SK-N-SH (cell line): ENCODE results near the gene EVX1. TPM values are rescaled to one million over a fixed set of nuclear protein-coding genes. Genes with fewer than 3 reads are reported as not detected.

Source experiments
- CTCF ChIA-PET: fragments of 300-600, 350-600 bp; formaldehyde crosslinking; extraction: SDS; loops from one replicate; lab custom pipeline; 2021; lab: Yijun Ruan, JAX
- POLR2A ChIA-PET: fragments of 350-600 bp; sonication (Branson Sonifier 250); formaldehyde crosslinking; extraction: SDS; loops from one replicate; lab custom pipeline; 2020; ENCODE audit warnings: antibody characterized with exemption, inconsistent platforms; lab: Yijun Ruan, JAX
- DNase-seq: peaks from one replicate; pipeline ENCODE4 v3.0.0; 2012
- H2AFZ ChIP-seq: fragments of 200-600 bp; sonication (generic); 2 replicates; pipeline ENCODE4 v1.8.1; 2016; ENCODE audit warnings: antibody characterized with exemption, mild to moderate bottlenecking, low read depth
- H3F3A ChIP-seq: fragments of 200-600 bp; sonication (generic); replicated peaks from 2 replicates; pipeline ENCODE3; 2016; ENCODE audit warnings: antibody characterized with exemption, mild to moderate bottlenecking; ENCODE audit not compliant: insufficient read depth
- H3K27ac ChIP-seq, 2 experiments: fragments of 200-500 bp in 1 of 2; fragments of 200-600 bp in 1 of 2; sonication (Bioruptor generic) in 1 of 2; sonication (generic), shearing (Covaris generic) in 1 of 2; 2 replicates each; pipeline versions ENCODE4 v1.5.1 to v1.6.1; 2014 to 2016; ENCODE audit warnings: low read depth in 2 of 2, inconsistent platforms in 1 of 2, low read length in 1 of 2, mild to moderate bottlenecking in 1 of 2, mixed read lengths in 1 of 2
- H3K27me3 ChIP-seq: fragments of 200-600 bp; sonication (generic), shearing (Covaris generic); 2 replicates; pipeline ENCODE4 v1.6.1; 2016; ENCODE audit warnings: mixed run types; ENCODE audit not compliant: insufficient read depth
- H3K36me3 ChIP-seq, 2 experiments: fragments of 200-500 bp in 1 of 2; fragments of 200-600 bp in 1 of 2; sonication (Bioruptor generic) in 1 of 2; sonication (generic) in 1 of 2; replicated peaks in 1 of 2; 2 replicates each; pipeline versions ENCODE3 to v1.5.1; 2014 to 2016; ENCODE audit warnings: low read length in 1 of 2, mild to moderate bottlenecking in 1 of 2; ENCODE audit not compliant: insufficient read depth in 2 of 2, control insufficient read depth in 1 of 2
- H3K4me1 ChIP-seq, 2 experiments: fragments of 200-500 bp in 1 of 2; fragments of 200-600 bp in 1 of 2; sonication (Bioruptor generic) in 1 of 2; sonication (generic), shearing (Covaris generic) in 1 of 2; 2 replicates each; pipeline versions ENCODE4 v1.5.1 to v1.6.1; 2014 to 2016; ENCODE audit warnings: low read depth in 1 of 2, low read length in 1 of 2, mixed run types in 1 of 2; ENCODE audit not compliant: insufficient read depth in 2 of 2, control insufficient read depth in 1 of 2
- H3K4me2 ChIP-seq: fragments of 200-600 bp; sonication (generic), shearing (Covaris generic); 2 replicates; pipeline ENCODE4 v1.6.1; 2017; ENCODE audit warnings: mixed run types
- H3K4me3 ChIP-seq, 2 experiments: fragments of 200-500 bp in 1 of 2; fragments of 200-600 bp in 1 of 2; sonication (Bioruptor generic) in 1 of 2; sonication (generic), shearing (Covaris generic) in 1 of 2; 2 replicates each; pipeline versions ENCODE4 v1.5.1 to v1.8.1; 2014 to 2016; ENCODE audit warnings: low read depth in 2 of 2, inconsistent platforms in 1 of 2, low read length in 1 of 2, mild to moderate bottlenecking in 1 of 2, mixed read lengths in 1 of 2, moderate library complexity in 1 of 2
- H3K79me2 ChIP-seq: fragments of 200-600 bp; sonication (generic); 2 replicates; pipeline ENCODE4 v1.8.1; 2017; ENCODE audit warnings: mild to moderate bottlenecking; ENCODE audit not compliant: insufficient read depth
- H3K9ac ChIP-seq: fragments of 200-600 bp; sonication (generic); 2 replicates; pipeline ENCODE4 v1.6.1; 2017; ENCODE audit warnings: mixed run types
- H3K9me2 ChIP-seq: fragments of 200-600 bp; sonication (generic); 2 replicates; pipeline ENCODE4 v1.6.1; 2017; ENCODE audit warnings: mixed run types
- H3K9me3 ChIP-seq: fragments of 200-600 bp; sonication (generic); 2 replicates; pipeline ENCODE4 v1.6.1; 2017; ENCODE audit warnings: mixed run types, mild to moderate bottlenecking, moderate library complexity
- H4K20me1 ChIP-seq: fragments of 200-600 bp; sonication (generic); 2 replicates; pipeline ENCODE4 v1.6.1; 2017; ENCODE audit warnings: mild to moderate bottlenecking, mixed run types; ENCODE audit not compliant: insufficient read depth
- EZH2phosphoT487 ChIP-seq: fragments of 200-600 bp; sonication (generic); IDR thresholded peaks from 2 replicates; pipeline ENCODE4 v1.6.1; 2017; ENCODE audit warnings: low read depth, mixed run types, mild to moderate bottlenecking, antibody characterized with exemption, moderate library complexity, borderline replicate concordance
- MEF2A ChIP-seq: IDR thresholded peaks from 2 replicates; pipeline ENCODE4 v1.4.0; 2012; ENCODE audit warnings: low read depth, borderline replicate concordance
- NRF1 ChIP-seq: IDR thresholded peaks from 2 replicates; pipeline ENCODE4 v1.6.1; 2012; ENCODE audit warnings: low read depth, mild to moderate bottlenecking, low read length
- RAD21 ChIP-seq: IDR thresholded peaks from 2 replicates; pipeline ENCODE4 v1.6.1; 2012; ENCODE audit warnings: mild to moderate bottlenecking, low read length
- REST ChIP-seq: IDR thresholded peaks from 2 replicates; pipeline ENCODE4 v1.6.1; 2012; ENCODE audit warnings: mild to moderate bottlenecking, low read depth, low read length, moderate library complexity
- SMC3 ChIP-seq: IDR thresholded peaks from 2 replicates; pipeline ENCODE4 v1.6.1; 2012; ENCODE audit warnings: low read depth, low read length, improper control_type of control experiment
- YY1 ChIP-seq: IDR thresholded peaks from 2 replicates; pipeline ENCODE4 v1.4.0; 2012; ENCODE audit warnings: low read depth, mild to moderate bottlenecking
- WGBS: methylation state at CpG from one replicate; pipeline ENCODE4 v1.1.6; 2017; ENCODE audit warnings: low lambda C conversion rate; 5-methylcytosine and 5-hydroxymethylcytosine counted together
- polyA plus RNA-seq, 3 experiments: library from polyadenylated mRNA; depleted of rRNA; stranded (reverse); fragments of >200 nt; gene quantifications; 2 replicates each; pipeline ENCODE4 v1.2.3, GENCODE V29; 2012
- TF ChIP-seq, protein P1 (sequence below): fragments of 200-600 bp; sonication (generic); IDR thresholded peaks from 2 replicates; pipeline ENCODE4 v1.6.1; 2017; ENCODE audit warnings: antibody characterized with exemption, mild to moderate bottlenecking, moderate library complexity
- TF ChIP-seq, protein P2 (sequence below): fragments of 150-350 bp; IDR thresholded peaks from 2 replicates; pipeline ENCODE4 v1.6.1; 2017; ENCODE audit warnings: antibody characterized with exemption, low read length, low read depth, borderline replicate concordance

Gene EVX1
- polyA plus RNA-seq, 1 of the 3 experiments (the other 2 are of a cell fraction), result not detected

DNA sequence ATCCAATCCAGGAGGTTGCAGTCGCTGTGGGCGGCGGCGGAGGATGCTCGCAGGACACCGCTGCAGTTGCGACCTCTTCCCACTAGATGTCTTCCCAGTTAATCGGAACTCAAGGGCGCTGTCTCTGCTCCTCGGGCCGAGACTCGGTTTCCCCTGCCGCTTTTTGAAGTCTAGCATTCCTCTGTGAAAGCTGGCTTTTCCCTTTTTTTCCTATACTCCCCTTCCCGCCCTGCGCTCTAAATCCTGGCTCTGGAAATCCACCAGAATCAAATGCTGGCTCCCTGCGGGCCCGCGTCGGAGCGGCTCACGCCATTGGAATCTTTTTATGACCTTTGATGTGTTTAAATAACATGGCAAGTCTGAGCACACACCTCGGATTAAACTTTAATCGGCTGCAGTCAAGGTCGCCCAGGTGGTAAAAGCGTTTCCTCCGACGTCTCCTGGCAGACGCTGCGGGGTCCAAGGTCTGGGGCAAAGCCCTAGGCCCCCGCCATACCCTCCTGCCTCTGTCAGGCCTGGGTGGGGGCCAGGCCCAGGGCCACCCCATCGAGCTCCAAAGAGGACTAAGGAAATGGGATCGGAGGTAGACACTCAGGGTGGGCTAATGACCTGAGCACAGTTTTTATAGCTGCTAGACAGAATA lies 32.0 kb upstream of the EVX1 start:
- peaks cover 0 to 16% of the 10 kb centered on the region in 2 experiments; a peak in 1 of 4 replicates for H3K4me1 ChIP-seq
- no peaks in the 10 kb centered on the region for H3K9me2 ChIP-seq
- TF ChIP-seq SMC3 (peak; percentile 83), RAD21 (peak; percentile 72), EZH2phosphoT487 (no peak)
- TF ChIP-seq, protein P1, sequence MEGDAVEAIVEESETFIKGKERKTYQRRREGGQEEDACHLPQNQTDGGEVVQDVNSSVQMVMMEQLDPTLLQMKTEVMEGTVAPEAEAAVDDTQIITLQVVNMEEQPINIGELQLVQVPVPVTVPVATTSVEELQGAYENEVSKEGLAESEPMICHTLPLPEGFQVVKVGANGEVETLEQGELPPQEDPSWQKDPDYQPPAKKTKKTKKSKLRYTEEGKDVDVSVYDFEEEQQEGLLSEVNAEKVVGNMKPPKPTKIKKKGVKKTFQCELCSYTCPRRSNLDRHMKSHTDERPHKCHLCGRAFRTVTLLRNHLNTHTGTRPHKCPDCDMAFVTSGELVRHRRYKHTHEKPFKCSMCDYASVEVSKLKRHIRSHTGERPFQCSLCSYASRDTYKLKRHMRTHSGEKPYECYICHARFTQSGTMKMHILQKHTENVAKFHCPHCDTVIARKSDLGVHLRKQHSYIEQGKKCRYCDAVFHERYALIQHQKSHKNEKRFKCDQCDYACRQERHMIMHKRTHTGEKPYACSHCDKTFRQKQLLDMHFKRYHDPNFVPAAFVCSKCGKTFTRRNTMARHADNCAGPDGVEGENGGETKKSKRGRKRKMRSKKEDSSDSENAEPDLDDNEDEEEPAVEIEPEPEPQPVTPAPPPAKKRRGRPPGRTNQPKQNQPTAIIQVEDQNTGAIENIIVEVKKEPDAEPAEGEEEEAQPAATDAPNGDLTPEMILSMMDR, result peak; percentile 90
- H3K9me3 ChIP-seq, result no peaks in the 10 kb centered on the region
- WGBS, result 14% methylated on average over 32 of the region's 32 CpGs
- POLR2A ChIA-PET, result no interaction called here
- CTCF ChIA-PET, result interaction anchor here (0.6 to 8.7 kb wide), 64 partner anchors 8 to 887 kb away, joined by 3 to 81 read pairs (median 5); partner anchors contain the start of genes EVX1, HIBADH, HOXA10 and HOXA13
- peak; percentile 85 for DNase-seq
- no peaks in the 10 kb centered on the region; the same call in 1 of the 2 replicates for H4K20me1 ChIP-seq
- H3K27ac ChIP-seq, result no peak overlapping the region
- H3K9ac ChIP-seq, result no peak overlapping the region
- no peaks in the 10 kb centered on the region for H3F3A ChIP-seq
- peak overlapping the region; percentile 62; the same call in 1 of the 2 replicates for H2AFZ ChIP-seq
- peaks cover 97% of the 10 kb centered on the region for H3K27me3 ChIP-seq
- H3K4me3 ChIP-seq, result peak overlapping the region; percentile 31 to 50
- peak overlapping the region; percentile 70 for H3K4me2 ChIP-seq
- no peaks in the 10 kb centered on the region for H3K79me2 ChIP-seq
- H3K36me3 ChIP-seq, result no peaks in the 10 kb centered on the region

GRCh38 chr7:27211084-27211446 lies 31.5 kb upstream of the EVX1 start:
- Histone ChIP-seq H3K36me3 (no peaks in the 10 kb centered on the region), H3K9me3 (no peaks in the 10 kb centered on the region), H3K27me3 (peaks cover 97% of the 10 kb centered on the region), H3F3A (no peaks in the 10 kb centered on the region), H3K9ac (no peak overlapping the region), H2AFZ (no peak overlapping the region), H3K79me2 (no peaks in the 10 kb centered on the region), H3K27ac (no peak overlapping the region), H3K4me3 (peak overlapping the region in 1 of 2 experiments; percentile 50; a peak in 1 of 4 replicates), H3K9me2 (no peaks in the 10 kb centered on the region), H4K20me1 (no peaks in the 10 kb centered on the region; the same call in 1 of the 2 replicates), H3K4me1 (peaks cover 0 to 14% of the 10 kb centered on the region in 2 experiments; a peak in 1 of 4 replicates), H3K4me2 (no peak overlapping the region; the same call in 1 of the 2 replicates)
- ChIA-PET CTCF (interaction anchor here (0.7 to 8.7 kb wide), 50 partner anchors 8 to 886 kb away, joined by 3 to 81 read pairs (median 5); partner anchors contain the start of genes EVX1, HIBADH, HOXA10 and HOXA13), POLR2A (no interaction called here)
- 92% methylated on average over 1 of the region's 1 CpG for WGBS
- no peak for DNase-seq
- no peak for TF ChIP-seq MEF2A
- TF ChIP-seq YY1, result no peak
- TF ChIP-seq, protein P2, sequence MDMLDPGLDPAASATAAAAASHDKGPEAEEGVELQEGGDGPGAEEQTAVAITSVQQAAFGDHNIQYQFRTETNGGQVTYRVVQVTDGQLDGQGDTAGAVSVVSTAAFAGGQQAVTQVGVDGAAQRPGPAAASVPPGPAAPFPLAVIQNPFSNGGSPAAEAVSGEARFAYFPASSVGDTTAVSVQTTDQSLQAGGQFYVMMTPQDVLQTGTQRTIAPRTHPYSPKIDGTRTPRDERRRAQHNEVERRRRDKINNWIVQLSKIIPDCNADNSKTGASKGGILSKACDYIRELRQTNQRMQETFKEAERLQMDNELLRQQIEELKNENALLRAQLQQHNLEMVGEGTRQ, result no peak
- no peak for TF ChIP-seq REST
- no peak for TF ChIP-seq NRF1
